Measurements from ENCODE around the gene PPP1R12C.

DNA sequence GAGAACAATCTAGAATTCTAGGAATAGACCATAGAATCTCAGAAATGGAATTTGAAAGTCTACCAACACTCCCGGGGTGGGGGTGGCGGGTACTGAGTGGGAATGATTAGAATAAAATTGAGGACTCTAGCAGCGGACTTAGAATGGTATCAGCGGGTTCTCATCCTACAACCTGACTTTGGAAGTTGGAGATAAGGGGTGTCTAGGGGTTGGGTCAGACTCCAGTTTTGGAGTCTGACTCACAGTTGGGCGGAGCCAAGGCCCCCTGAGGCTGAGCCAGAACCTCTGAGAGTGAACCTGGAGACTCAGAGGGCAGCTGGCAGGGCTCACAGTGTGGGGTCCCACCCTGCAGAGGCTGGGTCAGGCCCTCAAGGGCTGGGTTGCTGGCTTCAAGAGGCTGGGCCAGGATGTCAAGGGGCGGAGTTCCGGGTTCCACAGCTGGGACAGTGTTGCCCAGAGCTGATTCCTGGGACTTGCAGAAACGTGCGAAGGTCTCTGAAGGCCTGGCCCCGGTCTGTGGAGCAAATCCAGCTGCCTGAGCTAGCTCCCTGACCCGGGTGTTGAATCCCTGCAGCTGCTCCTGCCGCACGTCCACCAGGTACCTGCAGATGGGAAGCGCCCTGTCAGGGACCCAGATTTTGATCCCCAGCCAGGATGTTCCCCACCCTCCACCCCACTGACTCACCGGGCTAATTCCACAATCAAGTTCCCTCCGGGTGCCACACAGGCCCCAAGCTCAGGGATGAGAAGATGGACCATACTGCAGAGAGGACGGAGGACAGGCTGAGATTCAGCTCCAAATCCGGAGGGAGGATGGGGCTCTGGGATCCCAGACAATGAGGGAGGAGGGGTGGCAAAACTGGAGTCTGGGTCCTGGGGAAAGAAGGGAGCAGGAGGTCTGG is 41.7 kb upstream of the PPP1R12C start:
- TF ChIP-seq, protein P1, sequence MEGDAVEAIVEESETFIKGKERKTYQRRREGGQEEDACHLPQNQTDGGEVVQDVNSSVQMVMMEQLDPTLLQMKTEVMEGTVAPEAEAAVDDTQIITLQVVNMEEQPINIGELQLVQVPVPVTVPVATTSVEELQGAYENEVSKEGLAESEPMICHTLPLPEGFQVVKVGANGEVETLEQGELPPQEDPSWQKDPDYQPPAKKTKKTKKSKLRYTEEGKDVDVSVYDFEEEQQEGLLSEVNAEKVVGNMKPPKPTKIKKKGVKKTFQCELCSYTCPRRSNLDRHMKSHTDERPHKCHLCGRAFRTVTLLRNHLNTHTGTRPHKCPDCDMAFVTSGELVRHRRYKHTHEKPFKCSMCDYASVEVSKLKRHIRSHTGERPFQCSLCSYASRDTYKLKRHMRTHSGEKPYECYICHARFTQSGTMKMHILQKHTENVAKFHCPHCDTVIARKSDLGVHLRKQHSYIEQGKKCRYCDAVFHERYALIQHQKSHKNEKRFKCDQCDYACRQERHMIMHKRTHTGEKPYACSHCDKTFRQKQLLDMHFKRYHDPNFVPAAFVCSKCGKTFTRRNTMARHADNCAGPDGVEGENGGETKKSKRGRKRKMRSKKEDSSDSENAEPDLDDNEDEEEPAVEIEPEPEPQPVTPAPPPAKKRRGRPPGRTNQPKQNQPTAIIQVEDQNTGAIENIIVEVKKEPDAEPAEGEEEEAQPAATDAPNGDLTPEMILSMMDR (conservative IDR thresholded peaks at IDR 0.05; ENCODE audit: low read length) = no peak
- no peak for TF ChIP-seq EZH2phosphoT487 (IDR thresholded peaks at IDR 0.05; ENCODE audit: borderline replicate concordance)

Data from Loucy (cell line).